Naive thymus-derived CD4-positive, alpha-beta T cell (primary cell): Measurements from ENCODE around the gene EIPR1. TPM values are rescaled to one million over a fixed set of nuclear protein-coding genes. Genes with fewer than 3 reads are reported as not detected.

Experiments
- ATAC-seq: fragments of 150-1000 bp; cut with Tn5 transposase; 2 replicates; pipeline ENCODE4 v1.10.0; 2021; ENCODE audit warnings: mild to moderate bottlenecking, moderate library complexity
- CTCF ChIA-PET: fragments of 350-600 bp; sonication (Branson Sonifier 250); formaldehyde crosslinking; loops from one replicate; lab custom pipeline; 2021; ENCODE audit warnings: antibody characterized with exemption; lab: Charles Lee
- POLR2A ChIA-PET: fragments of 350-600 bp; sonication (Branson Sonifier 250); formaldehyde crosslinking; loops from one replicate; lab custom pipeline; 2021; ENCODE audit warnings: antibody characterized with exemption, inconsistent platforms; lab: Charles Lee
- DNase-seq, 9 donors: peaks; one replicate each; pipeline versions ENCODE4 v3.0.0 to v3.0.0-alpha.2; 2020 to 2022; ENCODE audit warnings: mixed read lengths in 1 of 9
- H3K27ac ChIP-seq: one replicate; pipeline ENCODE4 v1.7.0; 2013; ENCODE audit warnings: mild to moderate bottlenecking, low read depth, low read length, moderate library complexity
- H3K27me3 ChIP-seq, 2 donors: one replicate each; pipeline ENCODE4 v1.7.0; 2013; ENCODE audit warnings: low read length in 2 of 2, mild to moderate bottlenecking in 2 of 2, moderate library complexity in 2 of 2; ENCODE audit not compliant: control insufficient read depth in 2 of 2, insufficient read depth in 2 of 2
- H3K36me3 ChIP-seq, 3 experiments: 1 replicate in 2 of 3; 2 replicates in 1 of 3; pipeline ENCODE4 v1.7.0; 2013; ENCODE audit warnings: low read length in 3 of 3, mild to moderate bottlenecking in 3 of 3, moderate library complexity in 1 of 3; ENCODE audit not compliant: insufficient read depth in 3 of 3, control insufficient read depth in 2 of 3
- H3K4me1 ChIP-seq, 2 donors: one replicate each; pipeline ENCODE4 v1.7.0; 2013; ENCODE audit warnings: low read length in 2 of 2, mild to moderate bottlenecking in 2 of 2, moderate library complexity in 1 of 2; ENCODE audit not compliant: control insufficient read depth in 2 of 2, insufficient read depth in 2 of 2
- H3K4me3 ChIP-seq: 2 replicates; pipeline ENCODE4 v1.7.0; 2013; ENCODE audit warnings: mild to moderate bottlenecking, low read length
- H3K9me3 ChIP-seq, 3 experiments: 1 replicate in 2 of 3; 2 replicates in 1 of 3; pipeline ENCODE4 v1.7.0; 2013; ENCODE audit warnings: low read length in 3 of 3; ENCODE audit not compliant: control insufficient read depth in 2 of 3
- H3K27ac Mint-ChIP-seq, 9 donors: one replicate each; pipeline ENCODE4 v1.8.0; 2020 to 2022; ENCODE audit warnings: mixed read lengths in 9 of 9, mild to moderate bottlenecking in 8 of 9, moderate library complexity in 5 of 9, inconsistent platforms in 2 of 9
- H3K27me3 Mint-ChIP-seq, 5 donors: one replicate each; pipeline ENCODE4 v1.8.0; 2021 to 2022; ENCODE audit warnings: mixed read lengths in 5 of 5, mild to moderate bottlenecking in 1 of 5
- H3K36me3 Mint-ChIP-seq, 5 donors: one replicate each; pipeline ENCODE4 v1.8.0; 2020 to 2022; ENCODE audit warnings: mixed read lengths in 5 of 5, mild to moderate bottlenecking in 3 of 5, inconsistent platforms in 1 of 5
- H3K4me1 Mint-ChIP-seq, 7 donors: one replicate each; pipeline ENCODE4 v1.8.0; 2020 to 2022; ENCODE audit warnings: mixed read lengths in 7 of 7, mild to moderate bottlenecking in 3 of 7, inconsistent platforms in 1 of 7
- H3K4me3 Mint-ChIP-seq, 10 donors: one replicate each; pipeline ENCODE4 v1.8.0; 2020 to 2022; ENCODE audit warnings: mild to moderate bottlenecking in 10 of 10, mixed read lengths in 10 of 10, moderate library complexity in 6 of 10, inconsistent platforms in 2 of 10
- H3K9me3 Mint-ChIP-seq, 11 donors: one replicate each; pipeline ENCODE4 v1.8.0; 2020 to 2022; ENCODE audit warnings: mixed read lengths in 11 of 11, mild to moderate bottlenecking in 4 of 11, inconsistent platforms in 1 of 11, moderate library complexity in 1 of 11
- intact Hi-C, 2 donors: fragments of 100-400 bp; cut with micrococcal nuclease; formaldehyde crosslinking; loops; one replicate each; pipeline ENCODE4 v1.15.1; 2023
- polyA plus RNA-seq, 2 donors: library from polyadenylated mRNA; unstranded; fragments of 300-500 nt; fragmentation: Illumina TruSeq; gene quantifications; one replicate each; pipeline ENCODE4 v1.2.3, GENCODE V29; 2021
- total RNA-seq, 6 experiments: library from RNA in 5 of 6; stranded (reverse) in 5 of 6; gene quantifications; 1 replicate in 5 of 6; 2 replicates in 1 of 6; pipeline ENCODE4 v1.2.3 and lab custom pipeline; 2021 to 2026

The EIPR1 gene
- total and polyA plus RNA-seq, 7 experiments from 2014 or later: 24.4 to 46.2 (median 27.3) TPM

DNA sequence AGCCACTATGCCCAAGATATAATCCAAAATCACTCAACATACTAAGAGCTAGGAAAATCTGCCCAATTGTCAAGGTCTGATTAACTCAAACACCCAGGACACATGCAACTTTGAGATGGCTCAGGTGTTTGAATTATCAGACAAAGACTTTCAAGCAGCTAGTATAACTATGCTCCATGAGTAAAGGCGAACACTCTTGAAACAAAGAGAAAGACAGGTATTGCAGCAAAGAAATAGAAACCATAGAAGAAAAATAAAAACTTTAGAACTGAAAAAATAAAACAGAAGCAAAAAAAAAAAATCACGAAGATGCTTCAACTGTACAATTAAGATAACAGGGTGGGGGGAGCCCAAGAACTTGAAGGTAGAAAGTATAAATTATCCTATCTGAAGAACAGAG, 214.2 kb downstream of the EIPR1 start:
- ChIA-PET CTCF (no interaction called here), POLR2A (no interaction called here)
- H3K4me1 Mint-ChIP-seq: no peaks in the 10 kb centered on the region
- no peaks in the 10 kb centered on the region for H3K27me3 ChIP-seq
- peaks cover 0 to 65% (median 21%) of the 10 kb centered on the region in 11 donors for H3K9me3 Mint-ChIP-seq
- H3K36me3 Mint-ChIP-seq: peaks cover 13 to 68% (median 50%) of the 10 kb centered on the region in 5 donors
- intact Hi-C loops: no loop called here
- no peak for DNase-seq
- peaks cover 0 to 8% (median 0%) of the 10 kb centered on the region in 3 experiments for H3K36me3 ChIP-seq
- H3K27ac ChIP-seq: no peak overlapping the region
- no peak overlapping the region for H3K27ac Mint-ChIP-seq
- ATAC-seq: no peak
- no peak overlapping the region for H3K4me3 ChIP-seq
- H3K4me1 ChIP-seq: no peaks in the 10 kb centered on the region
- H3K27me3 Mint-ChIP-seq: no peaks in the 10 kb centered on the region
- no peak overlapping the region for H3K4me3 Mint-ChIP-seq
- peaks cover 0 to 24% (median 0%) of the 10 kb centered on the region in 3 experiments for H3K9me3 ChIP-seq

DNA sequence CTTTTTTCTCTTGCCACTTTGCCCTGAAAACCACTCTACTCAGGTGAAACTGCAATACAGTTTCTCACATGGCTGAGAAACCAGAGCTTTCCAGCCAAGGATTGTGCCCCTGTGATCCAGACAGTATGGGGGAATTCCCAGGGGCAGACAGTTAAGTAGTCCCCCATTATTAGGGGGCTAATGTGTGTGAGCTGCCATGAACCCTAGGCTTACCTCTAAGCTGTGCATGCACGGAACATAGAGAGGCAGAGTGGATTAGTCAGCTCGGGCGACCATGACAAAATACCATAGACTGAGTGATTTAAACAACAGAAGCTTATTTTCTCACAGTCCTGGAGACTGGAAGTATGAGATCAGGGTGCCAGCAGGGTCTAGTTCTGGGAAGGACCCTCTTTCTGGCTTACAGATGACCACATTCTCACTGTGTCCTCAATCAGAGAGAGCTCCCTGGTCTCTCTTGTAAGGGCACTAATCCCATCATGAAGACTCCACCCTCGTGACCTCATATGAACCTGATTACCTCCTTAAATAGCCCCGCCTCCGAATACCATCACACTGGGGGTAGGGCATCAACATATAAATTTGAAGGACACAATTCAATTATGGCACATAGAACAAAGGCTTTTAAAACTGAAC, 215.1 kb downstream of the EIPR1 start:
- H3K27ac Mint-ChIP-seq: no peak overlapping the region
- ChIA-PET CTCF (no interaction called here), POLR2A (no interaction called here)
- no peak overlapping the region for H3K4me3 ChIP-seq
- H3K36me3 Mint-ChIP-seq: peaks cover 13 to 72% (median 55%) of the 10 kb centered on the region in 5 donors
- peaks cover 0 to 24% (median 0%) of the 10 kb centered on the region in 3 experiments for H3K9me3 ChIP-seq
- no peaks in the 10 kb centered on the region for H3K27me3 Mint-ChIP-seq
- H3K27ac ChIP-seq: no peak overlapping the region
- no peak for DNase-seq
- peaks cover 0 to 65% (median 22%) of the 10 kb centered on the region in 11 donors for H3K9me3 Mint-ChIP-seq
- ATAC-seq: no peak
- no peak overlapping the region for H3K4me3 Mint-ChIP-seq
- no peaks in the 10 kb centered on the region for H3K27me3 ChIP-seq
- no peaks in the 10 kb centered on the region for H3K4me1 ChIP-seq
- intact Hi-C loops: no loop called here
- peaks cover 0 to 8% (median 0%) of the 10 kb centered on the region in 3 experiments for H3K36me3 ChIP-seq
- no peaks in the 10 kb centered on the region for H3K4me1 Mint-ChIP-seq

DNA sequence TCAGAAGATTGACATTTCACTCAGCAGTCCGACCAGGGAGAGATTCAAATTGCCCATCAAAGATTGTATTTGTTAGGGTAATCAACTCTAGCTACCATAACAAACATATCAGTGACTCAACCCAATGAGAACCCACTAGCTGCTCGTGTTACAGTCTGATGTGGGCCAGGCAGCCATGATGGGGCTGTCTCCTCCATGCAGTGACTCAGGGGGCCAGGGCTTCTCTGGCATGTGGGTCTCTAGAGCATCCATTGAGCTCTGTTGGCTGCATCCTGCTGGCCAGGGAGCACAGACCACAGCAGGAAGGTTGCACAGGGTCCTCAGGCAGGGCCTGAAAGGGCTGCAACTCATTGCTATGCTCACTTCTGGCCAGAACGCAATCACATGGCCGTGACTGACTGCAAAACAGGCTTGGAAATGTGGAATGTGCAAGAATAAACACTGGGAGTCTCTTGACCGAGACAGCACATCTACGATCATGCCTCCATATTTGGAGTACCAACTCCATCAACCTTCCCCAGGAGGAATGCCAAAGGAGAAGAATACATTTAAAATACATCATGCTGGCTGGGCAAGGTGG, 216.8 kb downstream of the EIPR1 start:
- ATAC-seq: no peak

DNA sequence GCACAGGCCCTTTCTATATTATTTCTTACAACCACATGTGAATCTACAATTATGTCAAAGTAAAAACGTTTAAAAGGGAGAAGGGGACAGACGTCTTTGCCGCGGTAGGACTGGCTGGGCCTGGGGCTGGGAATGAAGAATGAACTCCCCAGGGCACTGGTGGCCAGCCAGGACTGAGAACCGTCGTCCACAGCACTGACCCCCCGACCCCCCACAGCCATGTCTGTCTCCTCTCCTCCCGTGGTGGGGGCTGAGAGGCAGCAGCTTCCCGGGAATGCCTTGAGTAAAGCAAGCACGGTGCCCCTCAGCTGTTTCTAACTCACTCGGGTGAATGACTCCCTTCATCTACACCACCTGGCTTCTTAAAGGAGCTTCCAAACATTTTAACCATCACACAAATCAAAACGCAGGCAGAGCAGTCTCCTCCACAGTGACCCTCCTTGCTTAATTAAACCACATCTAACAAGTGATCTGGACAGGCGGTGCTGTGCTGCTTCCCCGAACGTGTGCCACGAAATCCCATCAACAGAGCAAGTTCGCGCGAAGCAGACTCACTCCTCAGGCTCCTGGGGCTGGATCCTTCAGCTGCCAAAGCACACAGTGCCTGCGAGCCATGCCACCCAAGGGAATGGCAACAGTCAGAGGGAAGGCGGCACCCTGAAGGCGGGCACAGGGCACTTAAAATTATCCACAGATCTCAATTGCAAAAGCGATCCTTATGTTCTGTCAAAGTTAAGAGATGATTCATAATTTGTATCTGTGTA, 217.7 kb downstream of the EIPR1 start:
- CTCF ChIA-PET: no interaction called here
- DNase-seq: no peak
- Mint-ChIP-seq H3K9me3 (peaks cover 0 to 42% (median 16%) of the 10 kb centered on the region in 11 donors), H3K27me3 (no peaks in the 10 kb centered on the region), H3K27ac (peak overlapping the region in 1 of 9 donors; percentile 56), H3K4me1 (no peaks in the 10 kb centered on the region), H3K4me3 (no peak overlapping the region), H3K36me3 (peaks cover 13 to 68% (median 60%) of the 10 kb centered on the region in 5 donors)
- no peak overlapping the region for H3K4me3 ChIP-seq
- no peaks in the 10 kb centered on the region for H3K4me1 ChIP-seq
- peaks cover 0 to 22% (median 0%) of the 10 kb centered on the region in 3 experiments for H3K9me3 ChIP-seq
- POLR2A ChIA-PET: no interaction called here
- no peak for ATAC-seq
- intact Hi-C loops: no loop called here
- H3K27ac ChIP-seq: no peak overlapping the region
- H3K36me3 ChIP-seq: peaks cover 0 to 8% (median 0%) of the 10 kb centered on the region in 3 experiments
- H3K27me3 ChIP-seq: no peaks in the 10 kb centered on the region

More for the DNA sequence above, 216.8 kb downstream of the EIPR1 start:
- peaks cover 0 to 24% (median 0%) of the 10 kb centered on the region in 3 experiments for H3K9me3 ChIP-seq
- DNase-seq: no peak
- H3K4me3 Mint-ChIP-seq: no peak overlapping the region
- no peak overlapping the region for H3K27ac ChIP-seq
- H3K9me3 Mint-ChIP-seq: peaks cover 0 to 50% (median 22%) of the 10 kb centered on the region in 11 donors
- H3K27me3 ChIP-seq: no peaks in the 10 kb centered on the region
- H3K27me3 Mint-ChIP-seq: no peaks in the 10 kb centered on the region
- intact Hi-C loops: no loop called here
- no peaks in the 10 kb centered on the region for H3K4me1 Mint-ChIP-seq
- no peaks in the 10 kb centered on the region for H3K4me1 ChIP-seq
- H3K36me3 Mint-ChIP-seq: peaks cover 13 to 71% (median 56%) of the 10 kb centered on the region in 5 donors
- ChIA-PET CTCF (no interaction called here), POLR2A (no interaction called here)
- peaks cover 0 to 8% (median 0%) of the 10 kb centered on the region in 3 experiments for H3K36me3 ChIP-seq
- H3K4me3 ChIP-seq: no peak overlapping the region
- H3K27ac Mint-ChIP-seq: no peak overlapping the region

DNA sequence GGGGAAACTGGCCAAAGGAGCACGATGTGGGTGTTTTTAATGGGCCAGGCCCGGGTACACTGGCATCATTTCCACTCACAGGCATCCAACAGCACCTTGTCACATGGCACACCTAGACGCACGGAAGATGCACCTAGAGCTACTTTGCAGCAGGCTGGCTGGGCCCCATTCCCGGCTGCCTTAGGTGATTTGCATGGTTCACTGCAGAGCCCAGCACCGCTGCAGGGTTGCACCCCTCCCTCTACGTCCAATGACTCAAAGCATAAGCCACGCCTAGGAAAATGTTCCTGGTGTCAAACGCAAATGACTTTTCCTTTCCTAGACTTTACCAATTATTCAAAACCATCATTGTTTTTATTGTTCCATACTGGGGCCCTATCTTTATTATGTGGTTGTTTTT, 222.9 kb downstream of the EIPR1 start:
- Mint-ChIP-seq H3K36me3 (peaks cover 16 to 70% (median 57%) of the 10 kb centered on the region in 5 donors), H3K27ac (no peak overlapping the region), H3K4me1 (peaks cover 0 to 5% (median 4%) of the 10 kb centered on the region in 7 donors)

DNA sequence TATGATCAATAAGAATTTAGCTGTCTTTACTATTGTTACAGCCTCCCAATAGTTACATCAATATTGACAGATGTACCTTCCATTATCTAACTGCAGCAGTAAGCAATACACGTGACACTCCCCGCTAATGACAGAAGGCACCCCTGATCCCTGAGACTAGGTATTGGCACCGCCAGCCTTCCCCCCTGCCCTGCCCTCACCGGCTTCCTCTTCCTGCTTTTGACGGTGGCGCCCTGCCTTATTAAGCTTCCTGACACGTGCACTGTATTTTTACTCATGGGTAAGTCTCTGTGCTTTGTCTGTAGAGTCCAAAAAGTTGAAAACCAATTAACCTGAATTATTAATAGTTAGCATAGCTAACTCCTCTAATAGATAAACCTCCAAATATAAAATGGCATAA, 223.5 kb downstream of the EIPR1 start:
- no peaks in the 10 kb centered on the region for H3K4me1 ChIP-seq
- CTCF ChIA-PET: no interaction called here

More for the DNA sequence above, 222.9 kb downstream of the EIPR1 start:
- H3K4me3 Mint-ChIP-seq: no peak overlapping the region
- Histone ChIP-seq H3K4me1 (no peaks in the 10 kb centered on the region), H3K27me3 (no peaks in the 10 kb centered on the region), H3K4me3 (no peak overlapping the region), H3K36me3 (no peaks in the 10 kb centered on the region), H3K27ac (no peak overlapping the region), H3K9me3 (no peaks in the 10 kb centered on the region)
- intact Hi-C loops: no loop called here
- ChIA-PET CTCF (no interaction called here), POLR2A (no interaction called here)
- DNase-seq (no peak), ATAC-seq (no peak)
- H3K9me3 Mint-ChIP-seq: peaks cover 0 to 20% (median 8%) of the 10 kb centered on the region in 11 donors
- no peaks in the 10 kb centered on the region for H3K27me3 Mint-ChIP-seq

More for the DNA sequence above, 223.5 kb downstream of the EIPR1 start:
- no peak overlapping the region for H3K27ac Mint-ChIP-seq
- Histone ChIP-seq H3K36me3 (no peaks in the 10 kb centered on the region), H3K27ac (no peak overlapping the region), H3K4me3 (no peak overlapping the region), H3K9me3 (no peaks in the 10 kb centered on the region), H3K27me3 (no peaks in the 10 kb centered on the region)
- intact Hi-C loops: no loop called here
- peaks cover 0 to 20% (median 8%) of the 10 kb centered on the region in 11 donors for H3K9me3 Mint-ChIP-seq
- no peak for DNase-seq
- H3K4me1 Mint-ChIP-seq: peaks cover 0 to 5% (median 4%) of the 10 kb centered on the region in 7 donors
- no peak overlapping the region for H3K4me3 Mint-ChIP-seq
- peaks cover 16 to 65% (median 51%) of the 10 kb centered on the region in 5 donors for H3K36me3 Mint-ChIP-seq
- no peak for ATAC-seq
- no peaks in the 10 kb centered on the region for H3K27me3 Mint-ChIP-seq
- POLR2A ChIA-PET: no interaction called here
